HG03045 (cell line): ENCODE measurements around the gene DNASE2B.

Source experiments
- ATAC-seq: cut with Tn5 transposase; IDR thresholded peaks from one replicate; pipeline ENCODE4 v1.9.1; 2021; ENCODE audit warnings: mild to moderate bottlenecking, moderate library complexity; ENCODE audit not compliant: unreplicated experiment

The DNASE2B gene

GRCh38 chr1:84373436-84374141 is 24.7 kb upstream of the DNASE2B start:
- no peak for ATAC-seq

GRCh38 chr1:84374991-84375696 is 23.1 kb upstream of the DNASE2B start:
- ATAC-seq, result no peak

DNA sequence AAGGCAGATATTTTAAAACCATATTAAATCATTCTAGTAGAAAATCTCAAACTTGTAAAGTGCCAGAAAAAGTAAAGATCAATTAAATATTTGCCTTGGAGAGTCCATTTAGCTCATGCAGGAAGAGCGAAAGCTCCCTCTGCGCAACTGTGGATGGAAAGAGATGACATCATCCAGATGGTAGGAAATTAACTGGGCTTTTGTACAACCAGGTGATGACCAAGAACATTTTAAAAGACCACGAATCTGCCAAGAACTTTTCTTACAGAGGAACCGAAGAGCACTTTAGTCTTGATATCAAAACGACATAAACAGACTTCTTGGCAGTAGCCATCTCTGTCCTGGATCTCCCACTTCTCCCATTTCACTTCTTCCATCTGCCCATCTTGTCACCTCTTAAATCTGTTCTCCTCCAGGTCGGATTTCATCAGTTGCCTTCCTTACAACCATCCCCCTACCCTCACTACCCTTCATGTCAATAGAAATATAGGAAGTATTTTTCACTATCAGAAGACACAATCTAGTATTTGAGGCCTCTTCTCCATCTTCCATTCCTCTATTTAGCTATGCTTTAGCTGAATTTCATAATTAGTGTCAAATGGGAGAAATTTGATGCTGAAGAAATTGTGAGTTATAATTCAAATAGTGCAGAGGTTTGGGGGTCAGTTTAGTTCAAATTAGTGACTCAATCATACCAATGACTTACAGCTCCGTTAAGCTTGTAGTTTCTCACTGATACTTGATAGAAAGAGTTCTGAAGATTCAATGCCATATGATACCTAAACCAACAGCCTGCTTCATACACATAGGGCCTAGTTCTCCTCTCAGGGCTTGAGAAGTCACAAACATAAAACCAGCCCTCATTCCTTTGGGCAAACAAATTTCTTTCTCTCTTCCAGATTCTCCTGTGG is 22.0 kb upstream of the DNASE2B start:
- no peak for ATAC-seq

DNA sequence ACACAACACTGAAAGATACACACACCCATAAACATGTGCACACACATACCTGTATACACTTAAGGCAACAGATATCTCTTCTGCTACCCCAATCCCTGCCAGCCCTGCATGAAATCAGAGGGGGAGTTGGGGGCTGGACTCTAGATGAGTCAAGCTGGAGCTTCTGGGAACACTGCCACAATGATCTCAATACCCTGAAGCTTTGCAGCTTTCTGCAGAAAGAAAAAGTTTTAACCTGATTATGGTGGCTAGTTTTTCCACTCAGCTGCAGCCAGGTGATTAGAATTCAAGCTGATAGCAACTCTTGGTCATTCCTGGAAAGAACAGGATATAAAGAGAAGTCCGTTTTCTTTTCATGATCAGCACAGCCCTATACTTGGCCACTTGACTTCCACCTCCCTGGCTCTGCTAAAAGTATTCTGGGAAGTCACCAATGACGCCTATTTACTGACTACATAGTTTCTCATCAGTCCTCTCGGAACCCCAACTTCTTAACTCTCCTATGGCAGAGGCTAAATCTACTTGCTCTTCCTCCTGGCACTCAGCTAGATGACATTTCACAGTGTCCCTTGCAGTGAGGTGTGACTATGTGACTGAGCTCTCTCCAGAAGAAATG is 20.7 kb upstream of the DNASE2B start:
- no peak for ATAC-seq

- ATAC-seq, result no peak
Measured at GRCh38 chr1:84379138-84379916, 19.0 kb upstream of the DNASE2B start.

DNA sequence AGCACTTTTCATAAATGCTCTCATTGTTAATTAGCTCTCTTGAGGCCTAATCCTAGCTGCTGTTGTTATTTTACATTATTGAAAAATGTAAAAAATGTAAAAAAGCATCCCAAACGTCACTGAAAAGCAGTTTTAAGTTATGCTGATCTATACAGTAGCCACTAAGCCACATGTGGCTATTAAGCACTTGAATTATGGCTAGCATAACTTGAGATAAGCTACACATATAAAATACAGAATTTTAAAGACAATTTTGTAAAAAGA is 18.4 kb upstream of the DNASE2B start:
- ATAC-seq, result no peak

- ATAC-seq, result no peak
Measured at GRCh38 chr1:84382127-84382526, 16.2 kb upstream of the DNASE2B start.

DNA sequence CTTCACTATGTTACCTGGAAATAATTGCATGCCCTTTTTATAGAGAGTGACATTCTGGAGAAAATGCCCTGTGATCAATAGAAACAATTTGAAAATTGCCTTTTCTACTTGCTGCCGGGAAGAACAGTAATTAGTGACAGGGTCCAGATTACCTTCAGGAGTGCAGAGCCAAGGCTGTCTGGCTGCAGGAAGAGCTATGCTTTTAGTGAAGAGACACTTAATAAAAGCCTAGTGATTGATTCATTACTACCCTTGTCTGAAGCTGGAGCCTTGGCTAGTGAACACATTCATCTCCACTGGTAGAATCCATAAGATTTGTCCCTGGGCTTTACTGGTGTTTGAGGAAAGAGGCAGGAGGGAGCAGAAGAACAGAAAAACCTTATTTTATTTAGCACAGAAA is 12.9 kb upstream of the DNASE2B start:
- no peak for ATAC-seq

GRCh38 chr1:84386716-84387479 is 11.4 kb upstream of the DNASE2B start:
- ATAC-seq, result no peak

GRCh38 chr1:84387480-84388163 is 10.7 kb upstream of the DNASE2B start:
- no peak for ATAC-seq

GRCh38 chr1:84390226-84390625 is 8.1 kb upstream of the DNASE2B start:
- no peak for ATAC-seq

DNA sequence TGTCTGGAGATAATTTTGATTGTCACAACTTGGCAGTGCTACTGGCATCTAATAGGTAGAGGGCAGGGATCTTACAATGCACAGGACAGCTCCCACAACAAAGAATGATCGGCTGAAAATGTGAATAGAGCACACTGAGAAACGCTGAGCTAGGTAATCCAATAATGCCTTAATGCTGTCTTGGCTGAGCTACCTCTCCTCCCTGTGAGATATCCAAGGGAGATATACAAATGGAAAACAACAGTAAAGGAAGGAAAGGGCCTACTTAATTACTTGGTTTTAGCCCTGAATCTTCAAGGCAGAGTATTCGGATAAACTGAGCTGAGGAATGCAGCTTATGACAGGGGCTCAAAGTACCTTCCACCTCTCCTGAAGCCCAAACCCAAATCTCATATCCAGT is 2.9 kb downstream of the DNASE2B start:
- ATAC-seq, result no peak

- no peak for ATAC-seq
Measured at GRCh38 chr1:84402060-84402459, 3.8 kb downstream of the DNASE2B start.

- ATAC-seq, result no peak
Measured at GRCh38 chr1:84402501-84402900, 4.2 kb downstream of the DNASE2B start.

- ATAC-seq, result no peak
Measured at GRCh38 chr1:84403347-84403746, 5.1 kb downstream of the DNASE2B start.

GRCh38 chr1:84406346-84406861 is 8.1 kb downstream of the DNASE2B start:
- no peak for ATAC-seq

DNA sequence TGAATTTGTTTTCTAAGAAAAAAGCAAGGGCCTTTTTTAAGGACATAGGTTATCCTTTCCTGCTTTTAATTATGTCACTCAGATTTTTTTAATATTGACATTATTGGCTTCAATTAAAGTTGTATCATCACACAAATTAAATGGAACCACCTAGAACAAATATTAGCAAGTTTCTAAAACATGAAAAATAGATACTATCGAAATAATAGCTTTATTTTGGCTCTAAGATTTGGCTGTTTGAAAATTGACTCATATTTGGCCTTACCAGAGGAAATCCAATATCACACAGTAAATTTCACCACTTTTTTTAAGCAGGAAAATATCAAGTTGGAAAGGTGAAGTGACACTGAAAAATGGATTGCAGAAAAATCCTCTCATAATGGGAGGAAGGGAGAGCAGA is 9.2 kb downstream of the DNASE2B start:
- ATAC-seq, result no peak

DNA sequence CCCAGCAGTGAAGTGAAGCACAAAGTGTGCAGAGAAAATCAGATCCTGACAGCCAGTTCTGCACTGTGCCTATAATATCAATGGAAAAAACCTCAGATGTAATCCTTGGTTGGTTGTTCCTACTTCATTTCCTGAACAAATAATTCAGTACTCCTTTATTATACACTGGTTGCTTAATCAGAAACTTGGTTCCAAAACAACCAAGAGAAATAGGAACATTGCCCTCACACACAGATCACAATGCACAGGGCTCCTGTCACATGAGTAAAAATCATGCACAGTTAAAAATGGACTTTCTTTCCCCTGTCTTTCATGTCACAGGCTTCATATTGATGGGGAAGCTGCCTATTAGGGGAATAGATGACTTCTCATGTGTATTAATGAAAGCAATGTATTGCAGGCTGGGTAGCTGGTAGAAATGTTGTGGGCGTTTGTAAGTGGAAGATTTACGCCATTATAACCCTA is 9.7 kb downstream of the DNASE2B start:
- no peak for ATAC-seq

DNA sequence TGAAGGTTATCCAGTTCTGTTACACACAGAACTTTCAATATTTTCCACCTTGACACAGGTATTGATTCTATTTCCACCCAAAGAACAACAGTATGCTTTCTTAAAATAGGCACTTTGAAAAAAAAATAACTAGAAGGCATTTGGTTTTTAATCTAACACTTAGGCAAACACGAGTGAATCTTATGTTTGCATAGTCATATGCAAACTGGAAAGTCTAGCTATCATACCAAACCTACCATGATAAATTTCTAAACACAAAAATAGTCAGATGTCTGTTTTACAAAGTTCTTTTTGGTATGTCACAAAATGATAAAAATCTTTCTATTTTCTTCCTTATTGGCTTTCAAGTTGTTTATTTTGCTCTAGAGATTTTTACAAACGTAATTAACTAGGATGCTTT is 11.6 kb downstream of the DNASE2B start:
- no peak for ATAC-seq
